Endothelial cell of umbilical vein (primary cell): Measurements from ENCODE around the gene PIGA. TPM values are rescaled to one million over a fixed set of nuclear protein-coding genes. Genes with fewer than 3 reads are reported as not detected.

ENCODE experiments used
- BruUV-seq: library from RNA; stranded (reverse); fragments of 400-500 nt; replicated peaks from 2 replicates; lab custom pipeline; 2021; lab: Mats Ljungman, UMichigan
- CTCF ChIA-PET: fragments of 300-600, 350-600 bp; sonication (Branson Sonifier 250); formaldehyde crosslinking; loops from one replicate; lab custom pipeline; 2021; ENCODE audit warnings: antibody characterized with exemption, inconsistent platforms; lab: Charles Lee
- POLR2A ChIA-PET: fragments of 300-600, 350-600 bp; sonication (Branson Sonifier 250); formaldehyde crosslinking; loops from one replicate; lab custom pipeline; 2021; ENCODE audit warnings: antibody characterized with exemption, inconsistent platforms; lab: Charles Lee
- DNase-seq: peaks from one replicate; pipeline ENCODE4 v3.0.0-alpha.2; 2011; ENCODE audit warnings: low read depth, low spot score
- FAIRE-seq: peaks from 2 replicates; lab custom pipeline; 2011; peaks lifted over from hg19 to GRCh38; lab: Jason Lieb, UNC
- H2AFZ ChIP-seq: 2 replicates; pipeline ENCODE4 v1.6.0; 2012; ENCODE audit warnings: low read depth, low read length, control low read depth, inconsistent platforms
- H3K27ac ChIP-seq: 2 replicates; pipeline ENCODE4 v1.5.1; 2011; ENCODE audit warnings: low read depth, mild to moderate bottlenecking, control low read depth, low read length, moderate library complexity; ENCODE audit not compliant: insufficient read depth
- H3K27me3 ChIP-seq, 2 experiments: 2 replicates each; pipeline versions ENCODE4 v1.6.0 to v1.6.1; 2011; ENCODE audit warnings: low read length in 2 of 2, mixed read lengths in 1 of 2; ENCODE audit not compliant: control insufficient read depth in 2 of 2, insufficient read depth in 2 of 2
- H3K36me3 ChIP-seq, 2 experiments: 2 replicates in 1 of 2; 3 replicates in 1 of 2; pipeline ENCODE4 v1.5.1; 2011; ENCODE audit warnings: low read length in 2 of 2, mild to moderate bottlenecking in 1 of 2, moderate library complexity in 1 of 2; ENCODE audit not compliant: control insufficient read depth in 2 of 2, insufficient read depth in 2 of 2; ENCODE audit errors: extremely low read depth in 1 of 2
- H3K4me1 ChIP-seq: 3 replicates; pipeline ENCODE4 v1.5.1; 2011; ENCODE audit warnings: mild to moderate bottlenecking, low read length; ENCODE audit not compliant: control insufficient read depth, insufficient read depth; ENCODE audit errors: extremely low read depth
- H3K4me2 ChIP-seq: 2 replicates; pipeline ENCODE4 v1.6.1; 2011; ENCODE audit warnings: low read length, control low read depth, mixed read lengths; ENCODE audit not compliant: insufficient read depth
- H3K4me3 ChIP-seq, 3 experiments: fragments of 200-600 bp in 1 of 3; sonication (generic), shearing (Covaris generic) in 1 of 3; replicated peaks in 1 of 3; 2 replicates each; pipeline ENCODE4 v1.5.1; 2011 to 2016; ENCODE audit warnings: control low read depth in 3 of 3, low read length in 3 of 3, mild to moderate bottlenecking in 2 of 3, inconsistent platforms in 1 of 3, low read depth in 1 of 3, moderate library complexity in 1 of 3; ENCODE audit not compliant: insufficient read depth in 1 of 3
- H3K79me2 ChIP-seq: 2 replicates; pipeline ENCODE4 v1.6.0; 2012; ENCODE audit warnings: low read length, inconsistent platforms; ENCODE audit not compliant: control insufficient read depth, insufficient read depth
- H3K9ac ChIP-seq: replicated peaks from 2 replicates; pipeline ENCODE3; 2011; ENCODE audit warnings: low read length, control low read depth; ENCODE audit not compliant: insufficient read depth; ENCODE audit errors: extremely low read depth
- H3K9me1 ChIP-seq: replicated peaks from 3 replicates; pipeline ENCODE4 v1.6.0; 2011; ENCODE audit warnings: mild to moderate bottlenecking, low read length; ENCODE audit not compliant: control insufficient read depth, insufficient read depth; ENCODE audit errors: extremely low read depth
- H3K9me3 ChIP-seq: replicated peaks from 2 replicates; pipeline ENCODE4 v1.5.1; 2012; ENCODE audit warnings: low read length, inconsistent platforms; ENCODE audit not compliant: control insufficient read depth, insufficient read depth
- H4K20me1 ChIP-seq: replicated peaks from 2 replicates; pipeline ENCODE3; 2011; ENCODE audit warnings: mild to moderate bottlenecking, low read length; ENCODE audit not compliant: control insufficient read depth, insufficient read depth; ENCODE audit errors: extremely low read depth
- CTCF ChIP-seq, 2 donors: IDR thresholded peaks; 1 replicate in 1 of 2; 2 replicates in 1 of 2; pipeline ENCODE4 v1.5.1; 2011; ENCODE audit warnings: low read length in 2 of 2, mild to moderate bottlenecking in 2 of 2, moderate library complexity in 2 of 2, control low read depth in 1 of 2, inconsistent platforms in 1 of 2, low read depth in 1 of 2; ENCODE audit not compliant: insufficient read depth in 1 of 2; ENCODE audit errors: extremely low read depth in 1 of 2
- EZH2 ChIP-seq: IDR thresholded peaks from 2 replicates; pipeline ENCODE4 v1.6.1; 2012; ENCODE audit warnings: borderline replicate concordance, low read depth, mild to moderate bottlenecking, moderate library complexity, low read length, inconsistent platforms; ENCODE audit not compliant: severe bottlenecking
- FOS ChIP-seq: IDR thresholded peaks from 2 replicates; pipeline ENCODE4 v1.6.1; 2011; ENCODE audit warnings: mild to moderate bottlenecking, low read length, moderate library complexity, borderline replicate concordance; ENCODE audit not compliant: insufficient read depth
- GATA2 ChIP-seq: IDR thresholded peaks from 2 replicates; pipeline ENCODE4 v1.7.0; 2011; ENCODE audit warnings: low read depth, mild to moderate bottlenecking, moderate library complexity, mixed read lengths, low read length; ENCODE audit not compliant: insufficient read length, insufficient read depth
- JUN ChIP-seq: IDR thresholded peaks from 2 replicates; pipeline ENCODE4 v1.6.1; 2011; ENCODE audit warnings: borderline replicate concordance, low read depth; ENCODE audit not compliant: insufficient read length, insufficient read depth
- MAX ChIP-seq: IDR thresholded peaks from 2 replicates; pipeline ENCODE4 v1.6.1; 2011; ENCODE audit not compliant: insufficient read depth, insufficient read length
- MYC ChIP-seq: IDR thresholded peaks from one replicate; pipeline ENCODE4 v1.6.1; 2011; ENCODE audit warnings: mild to moderate bottlenecking, low read depth, low read length
- POLR2A ChIP-seq: IDR thresholded peaks from 2 replicates; pipeline ENCODE4 v1.6.1; 2012; ENCODE audit warnings: low read depth, mild to moderate bottlenecking, control low read depth, low read length
- POLR2AphosphoS5 ChIP-seq: IDR thresholded peaks from 2 replicates; pipeline ENCODE4 v1.6.1; 2012; ENCODE audit warnings: low read depth, mild to moderate bottlenecking, control low read depth, low read length, moderate library complexity; ENCODE audit not compliant: insufficient read depth
- dilution Hi-C: fragments of 300-500 bp; cut with MboI; formaldehyde crosslinking; loops from one replicate; pipeline ENCODE4 v1.15.0; 2019; ENCODE audit warnings: low sequenced_read_pairs; ENCODE audit not compliant: extremely low pct_ligation_motif_present
- intact Hi-C: fragments of 100-400 bp; cut with micrococcal nuclease; formaldehyde crosslinking; loops from one replicate; pipeline ENCODE4 v1.10.0; 2022
- polyA plus RNA-seq, 4 experiments: library from polyadenylated mRNA; depleted of rRNA in 3 of 4; stranded (reverse) in 3 of 4; unstranded in 1 of 4; fragments of >200 nt; gene quantifications; 2 replicates each; pipeline versions ENCODE4 v1.2.1 to v1.2.3, GENCODE V29; 2011 to 2012; ENCODE audit warnings: missing spikeins in 1 of 4
- total RNA-seq: library from RNA; stranded (reverse); gene quantifications from 2 replicates; pipeline ENCODE4 v1.2.3, GENCODE V29; 2021

PIGA gene
- total and polyA plus RNA-seq, 2 donors (not counting 3 experiments of a cell fraction or from before 2014, with no cell fraction given), result 4.0 to 12.1 TPM

GRCh38 chrX:15382813-15383212 is 47.5 kb upstream of the PIGA start:
- Histone ChIP-seq H2AFZ (no peak overlapping the region), H4K20me1 (no peaks in the 10 kb centered on the region), H3K27ac (no peak overlapping the region), H3K4me3 (no peak overlapping the region), H3K36me3 (no peaks in the 10 kb centered on the region), H3K9me3 (no peaks in the 10 kb centered on the region), H3K4me2 (no peak overlapping the region), H3K4me1 (peaks cover 4% of the 10 kb centered on the region), H3K27me3 (no peaks in the 10 kb centered on the region), H3K9me1 (no peaks in the 10 kb centered on the region), H3K9ac (no peak overlapping the region), H3K79me2 (no peaks in the 10 kb centered on the region)
- POLR2A ChIA-PET, result no interaction called here
- TF ChIP-seq CTCF (IDR thresholded peaks at IDR 0.05; ENCODE audit: extremely low read depth in 1 of 2, insufficient read depth in 1 of 2, low read depth in 1 of 2, low read length in 2 of 2) (no peak), GATA2 (no peak), MAX (no peak)
- BruUV-seq, result no TSS peak
- FAIRE-seq (no peak), DNase-seq (no peak)
- dilution Hi-C loops, result no loop called here
- intact Hi-C loops, result no loop called here
- CTCF ChIA-PET, result no interaction called here

GRCh38 chrX:15376956-15377355 is 41.6 kb upstream of the PIGA start:
- no peak overlapping the region for H2AFZ ChIP-seq
- H3K36me3 ChIP-seq, result no peaks in the 10 kb centered on the region
- H3K9me1 ChIP-seq, result no peaks in the 10 kb centered on the region
- H3K27ac ChIP-seq, result no peak overlapping the region
- CTCF ChIA-PET, result no interaction called here
- TF ChIP-seq MYC, result no peak
- no peak for TF ChIP-seq POLR2A
- no peak for TF ChIP-seq EZH2
- no peak for TF ChIP-seq JUN
- no peak for TF ChIP-seq CTCF (IDR thresholded peaks at IDR 0.05; ENCODE audit: extremely low read depth in 1 of 2, insufficient read depth in 1 of 2, low read depth in 1 of 2, low read length in 2 of 2)
- TF ChIP-seq POLR2AphosphoS5, result no peak
- no peak for TF ChIP-seq FOS
- no peak for TF ChIP-seq GATA2
- TF ChIP-seq MAX, result no peak
- no peaks in the 10 kb centered on the region for H3K27me3 ChIP-seq
- no peak overlapping the region for H3K4me3 ChIP-seq
- no peak overlapping the region for H3K9ac ChIP-seq
- FAIRE-seq (no peak), DNase-seq (no peak)
- POLR2A ChIA-PET, result no interaction called here
- H3K9me3 ChIP-seq, result no peaks in the 10 kb centered on the region
- H4K20me1 ChIP-seq, result no peaks in the 10 kb centered on the region
- BruUV-seq, result no TSS peak
- intact Hi-C loops (no loop called here), dilution Hi-C loops (no loop called here)
- peaks cover 4% of the 10 kb centered on the region for H3K4me1 ChIP-seq
- no peak overlapping the region for H3K4me2 ChIP-seq
- no peaks in the 10 kb centered on the region for H3K79me2 ChIP-seq
